ENCODE results near the gene LRMDA.

The LRMDA gene

GRCh38 chr10:75646218-75646915 is 214.9 kb downstream of the LRMDA start:
- DNase-seq (ENCODE audit: low read depth): no peak

- no peak for DNase-seq (ENCODE audit: low read depth)
These were observed 215.5 kb downstream of the LRMDA start for GRCh38 chr10:75646916-75647315.

GRCh38 chr10:75647675-75648074 is 216.3 kb downstream of the LRMDA start:
- DNase-seq (ENCODE audit: low read depth): no peak

- DNase-seq (ENCODE audit: low read depth): no peak
These were observed 216.9 kb downstream of the LRMDA start for GRCh38 chr10:75648351-75648750.

GRCh38 chr10:75648854-75649253 is 217.4 kb downstream of the LRMDA start:
- DNase-seq (ENCODE audit: low read depth): no peak

GRCh38 chr10:75649466-75649865 is 218.0 kb downstream of the LRMDA start:
- no peak for DNase-seq (ENCODE audit: low read depth)

- no peak for DNase-seq (ENCODE audit: low read depth)
These were observed 219.2 kb downstream of the LRMDA start for GRCh38 chr10:75650648-75651047.

- DNase-seq (ENCODE audit: low read depth): no peak
These were observed 220.0 kb downstream of the LRMDA start for GRCh38 chr10:75651417-75651816.

GRCh38 chr10:75652146-75652740 is 220.8 kb downstream of the LRMDA start:
- no peak for DNase-seq (ENCODE audit: low read depth)

- no peak for DNase-seq (ENCODE audit: low read depth)
These were observed 222.3 kb downstream of the LRMDA start for GRCh38 chr10:75653761-75654160.

GRCh38 chr10:75654171-75654771 is 222.8 kb downstream of the LRMDA start:
- no peak for DNase-seq (ENCODE audit: low read depth)

GRCh38 chr10:75654772-75655171 is 223.3 kb downstream of the LRMDA start:
- DNase-seq (ENCODE audit: low read depth): no peak

- no peak for DNase-seq (ENCODE audit: low read depth)
These were observed 224.5 kb downstream of the LRMDA start for GRCh38 chr10:75655791-75656451.

GRCh38 chr10:75657351-75657750 is 225.9 kb downstream of the LRMDA start:
- DNase-seq (ENCODE audit: low read depth): no peak

- DNase-seq (ENCODE audit: low read depth): no peak
These were observed 226.6 kb downstream of the LRMDA start for GRCh38 chr10:75658036-75658435.

GRCh38 chr10:75658496-75658895 is 227.1 kb downstream of the LRMDA start:
- no peak for DNase-seq (ENCODE audit: low read depth)

GRCh38 chr10:75658915-75659314 is 227.5 kb downstream of the LRMDA start:
- no peak for DNase-seq (ENCODE audit: low read depth)

- no peak for DNase-seq (ENCODE audit: low read depth)
These were observed 229.4 kb downstream of the LRMDA start for GRCh38 chr10:75660823-75661222.

GRCh38 chr10:75662715-75663114 is 231.3 kb downstream of the LRMDA start:
- no peak for DNase-seq (ENCODE audit: low read depth)

- no peak for DNase-seq (ENCODE audit: low read depth)
These were observed 232.7 kb downstream of the LRMDA start for GRCh38 chr10:75663947-75664664.

GRCh38 chr10:75664968-75665367 is 233.5 kb downstream of the LRMDA start:
- DNase-seq (ENCODE audit: low read depth): no peak

- no peak for DNase-seq (ENCODE audit: low read depth)
These were observed 234.3 kb downstream of the LRMDA start for GRCh38 chr10:75665707-75666106.
